VCaP (cell line): Measurements from ENCODE around the gene SLC5A1.
"Not testable (repeated sequence)": the region's sequence is repeated elsewhere in the genome, so short reads cannot be mapped to it uniquely, and the experiment has no call there.

Source experiments
- H3K27ac ChIP-seq: fragments of 450-650 bp; 2 replicates; pipeline ENCODE4 v1.5.1; 2017
- TF ChIP-seq, protein P1 (sequence below): fragments of 450-650 bp; conservative IDR thresholded peaks from 2 replicates; pipeline ENCODE4 v1.5.1; 2017; ENCODE audit warnings: mild to moderate bottlenecking, moderate library complexity

The SLC5A1 gene

DNA sequence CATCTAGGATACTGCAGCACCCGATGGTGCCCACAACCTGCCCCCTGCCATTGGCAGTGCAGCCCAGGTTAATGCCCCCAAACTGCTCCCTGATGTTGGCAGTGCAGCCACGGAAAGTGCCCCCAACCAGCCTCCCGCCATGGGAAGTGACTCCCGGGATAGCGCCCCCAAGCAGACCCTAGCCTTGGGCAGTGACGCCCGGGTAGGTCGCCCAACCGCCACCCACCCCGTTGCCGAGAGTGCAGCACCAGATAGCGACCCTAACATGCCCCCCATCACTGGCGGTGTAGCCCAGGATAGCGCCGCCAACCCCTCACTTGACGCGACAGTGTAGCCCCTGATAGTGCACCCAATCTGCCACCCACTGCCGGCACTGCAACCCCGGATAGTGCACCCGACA lies 77.5 kb downstream of the SLC5A1 start:
- no peak overlapping the region for H3K27ac ChIP-seq
- TF ChIP-seq, protein P1, sequence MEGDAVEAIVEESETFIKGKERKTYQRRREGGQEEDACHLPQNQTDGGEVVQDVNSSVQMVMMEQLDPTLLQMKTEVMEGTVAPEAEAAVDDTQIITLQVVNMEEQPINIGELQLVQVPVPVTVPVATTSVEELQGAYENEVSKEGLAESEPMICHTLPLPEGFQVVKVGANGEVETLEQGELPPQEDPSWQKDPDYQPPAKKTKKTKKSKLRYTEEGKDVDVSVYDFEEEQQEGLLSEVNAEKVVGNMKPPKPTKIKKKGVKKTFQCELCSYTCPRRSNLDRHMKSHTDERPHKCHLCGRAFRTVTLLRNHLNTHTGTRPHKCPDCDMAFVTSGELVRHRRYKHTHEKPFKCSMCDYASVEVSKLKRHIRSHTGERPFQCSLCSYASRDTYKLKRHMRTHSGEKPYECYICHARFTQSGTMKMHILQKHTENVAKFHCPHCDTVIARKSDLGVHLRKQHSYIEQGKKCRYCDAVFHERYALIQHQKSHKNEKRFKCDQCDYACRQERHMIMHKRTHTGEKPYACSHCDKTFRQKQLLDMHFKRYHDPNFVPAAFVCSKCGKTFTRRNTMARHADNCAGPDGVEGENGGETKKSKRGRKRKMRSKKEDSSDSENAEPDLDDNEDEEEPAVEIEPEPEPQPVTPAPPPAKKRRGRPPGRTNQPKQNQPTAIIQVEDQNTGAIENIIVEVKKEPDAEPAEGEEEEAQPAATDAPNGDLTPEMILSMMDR, result no peak

DNA sequence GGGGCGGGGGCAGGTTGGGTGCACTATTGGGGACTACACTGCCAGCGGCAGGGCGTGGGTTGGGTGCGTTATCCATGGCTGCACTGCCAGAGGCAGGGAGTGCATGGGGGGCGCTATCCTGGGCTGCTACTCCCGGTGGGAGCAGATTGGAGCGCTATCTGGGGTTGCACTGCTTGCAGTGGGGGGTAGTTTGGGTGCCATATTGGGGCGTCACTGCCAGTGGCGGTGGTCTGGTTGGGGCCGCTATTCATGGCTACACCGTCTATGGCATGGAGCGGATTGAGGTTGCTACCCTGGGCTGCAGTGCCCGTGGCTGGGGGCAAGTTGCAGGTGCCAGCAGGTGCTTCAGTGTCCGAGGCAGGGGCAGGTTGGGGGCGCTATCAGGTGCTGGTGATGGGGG lies 79.8 kb downstream of the SLC5A1 start:
- TF ChIP-seq, protein P1, result no peak
- peak overlapping the region; percentile 24; the same call in 1 of the 2 replicates for H3K27ac ChIP-seq

DNA sequence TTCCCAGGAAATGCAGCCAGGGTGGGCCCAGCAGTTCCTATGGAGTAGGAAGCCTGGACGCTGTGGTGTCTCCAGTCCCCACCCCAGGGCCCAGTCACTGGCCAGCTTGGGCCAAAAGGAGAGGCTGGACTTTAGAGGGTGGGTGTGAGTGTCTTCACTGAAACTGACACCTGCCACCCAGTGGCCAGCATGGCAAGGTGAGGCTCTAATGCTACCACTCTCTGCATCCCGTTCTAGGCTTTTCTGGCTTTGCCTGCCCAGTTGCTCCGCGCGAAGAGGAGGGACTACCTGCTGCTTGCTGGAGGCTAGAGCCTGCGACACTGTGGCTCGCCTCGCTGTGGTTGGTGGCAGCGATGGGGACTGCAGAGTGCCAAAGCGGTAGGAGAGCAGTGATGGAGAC lies 80.6 kb downstream of the SLC5A1 start:
- TF ChIP-seq, protein P1, result peak; percentile 73
- peak overlapping the region; percentile 24; the same call in 1 of the 2 replicates for H3K27ac ChIP-seq

DNA sequence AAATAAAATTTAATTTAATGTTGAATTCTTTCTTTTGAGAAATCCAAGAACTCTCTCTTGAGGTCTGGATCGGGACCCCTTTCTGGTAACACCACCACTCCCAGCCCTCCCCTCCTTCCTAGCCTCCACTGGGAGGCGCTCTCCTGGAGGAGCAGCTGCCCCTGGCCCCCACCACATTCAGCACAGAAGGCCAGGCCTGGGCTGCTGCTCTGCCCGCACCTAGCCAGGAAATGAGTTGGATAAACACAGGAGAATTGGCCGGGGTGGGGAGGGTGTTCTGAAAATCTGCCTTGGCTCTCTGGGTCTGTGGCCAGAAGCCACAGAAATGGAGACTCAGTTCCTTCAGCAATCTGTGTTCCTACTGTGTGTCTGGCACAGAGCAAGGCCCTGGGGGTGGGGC lies 84.8 kb downstream of the SLC5A1 start:
- TF ChIP-seq, protein P1, result no peak
- H3K27ac ChIP-seq, result peak overlapping the region; percentile 18; the same call in 1 of the 2 replicates

DNA sequence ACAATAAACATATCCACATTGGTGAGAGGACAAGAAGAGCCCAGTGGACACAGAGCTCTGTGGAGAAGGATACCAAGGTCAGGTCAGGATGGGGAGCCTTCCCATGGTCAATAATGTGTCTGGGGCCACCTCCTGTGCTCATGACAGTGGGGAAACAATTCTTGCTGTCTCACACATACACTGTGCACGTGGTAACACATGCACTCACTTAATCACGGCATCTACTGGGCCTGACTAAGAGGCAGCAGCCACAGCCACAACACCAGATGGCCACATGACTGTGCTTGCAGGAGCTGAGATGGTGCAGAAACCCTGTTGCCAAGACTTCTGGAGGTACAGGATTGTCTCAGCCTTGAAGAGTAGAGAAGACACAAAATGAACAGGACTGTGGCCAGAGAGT lies 87.4 kb downstream of the SLC5A1 start:
- no peak overlapping the region for H3K27ac ChIP-seq
- TF ChIP-seq, protein P1, result no peak

DNA sequence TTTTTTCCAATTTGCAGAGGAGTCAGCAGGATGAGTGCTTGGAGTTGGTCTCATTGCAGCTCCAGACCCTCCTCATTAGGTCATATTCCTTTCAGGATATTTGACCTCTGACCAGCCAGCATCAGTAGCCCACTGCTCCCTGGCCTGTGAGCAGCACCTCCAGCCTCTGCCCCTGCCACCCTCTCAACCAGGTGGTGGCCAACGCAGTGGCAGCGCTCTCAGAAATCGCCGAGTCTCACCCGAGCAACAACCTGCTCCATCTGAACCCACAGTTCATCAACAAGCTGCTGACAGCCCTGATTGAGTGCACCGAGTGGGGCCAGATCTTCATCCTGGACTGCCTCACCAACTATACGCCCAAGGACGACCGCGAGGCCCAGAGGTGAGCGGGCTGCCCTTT lies 89.1 kb downstream of the SLC5A1 start:
- TF ChIP-seq, protein P1, result no peak
- H3K27ac ChIP-seq, result no peak overlapping the region

DNA sequence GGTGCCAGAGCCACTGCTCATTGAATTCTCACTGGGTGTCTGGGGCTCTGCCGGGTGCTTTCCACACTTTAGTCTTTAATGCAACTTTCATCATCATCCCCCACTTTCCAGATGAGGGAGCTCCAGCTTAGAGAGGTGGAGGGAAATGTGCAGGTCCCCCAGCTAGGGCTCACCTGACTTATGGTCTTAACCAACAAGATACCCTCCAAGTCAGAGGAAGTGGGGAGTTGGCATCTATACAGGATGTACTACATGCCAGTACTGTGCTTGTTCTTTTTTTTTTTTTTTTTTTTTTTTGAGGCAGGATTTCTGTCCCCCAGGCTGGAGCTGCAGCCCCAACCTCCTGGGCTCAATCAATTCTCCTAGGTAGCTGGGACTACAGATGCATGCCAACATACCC lies 89.7 kb downstream of the SLC5A1 start:
- H3K27ac ChIP-seq, result no peak overlapping the region
- TF ChIP-seq, protein P1, result no peak

DNA sequence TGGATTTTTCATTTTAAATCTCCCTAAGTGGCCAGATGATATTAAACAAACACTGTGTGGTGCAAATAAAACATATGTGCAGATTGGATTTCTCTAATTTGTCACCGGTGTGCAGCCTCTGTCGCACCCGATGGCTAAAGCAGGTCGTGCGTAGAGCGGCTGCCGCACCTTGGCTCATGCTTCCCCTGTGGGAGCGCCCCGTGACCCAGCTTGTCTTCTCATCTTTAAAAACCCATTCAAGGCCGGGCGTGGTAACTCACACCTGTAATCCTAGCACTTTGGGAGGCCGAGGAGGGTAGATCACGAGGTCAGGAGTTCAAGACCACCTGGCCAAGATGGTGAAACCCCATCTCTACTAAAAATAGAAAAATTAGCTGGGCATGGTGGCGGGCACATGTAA lies 91.7 kb downstream of the SLC5A1 start:
- H3K27ac ChIP-seq, result peak overlapping the region; percentile 61

DNA sequence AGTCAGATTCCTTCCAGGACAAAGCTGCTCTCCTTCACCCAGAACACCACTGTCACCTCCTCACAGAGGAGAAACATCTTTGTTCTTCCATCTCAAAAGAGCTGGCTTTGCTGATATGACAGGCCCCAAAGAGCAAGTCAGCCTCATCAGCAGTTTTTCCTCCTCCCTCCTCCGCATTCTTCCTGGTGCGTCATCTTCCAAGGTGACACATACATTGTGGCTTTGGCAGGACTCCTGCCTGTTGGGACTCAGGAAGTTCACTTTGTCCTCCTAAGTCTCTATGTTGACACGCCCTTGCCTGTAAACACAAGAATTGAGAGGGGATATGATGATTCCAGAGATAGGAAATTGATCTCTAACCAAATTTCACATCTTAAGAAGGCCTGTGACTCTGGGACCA lies 92.9 kb downstream of the SLC5A1 start:
- H3K27ac ChIP-seq, result peak overlapping the region; percentile 61

DNA sequence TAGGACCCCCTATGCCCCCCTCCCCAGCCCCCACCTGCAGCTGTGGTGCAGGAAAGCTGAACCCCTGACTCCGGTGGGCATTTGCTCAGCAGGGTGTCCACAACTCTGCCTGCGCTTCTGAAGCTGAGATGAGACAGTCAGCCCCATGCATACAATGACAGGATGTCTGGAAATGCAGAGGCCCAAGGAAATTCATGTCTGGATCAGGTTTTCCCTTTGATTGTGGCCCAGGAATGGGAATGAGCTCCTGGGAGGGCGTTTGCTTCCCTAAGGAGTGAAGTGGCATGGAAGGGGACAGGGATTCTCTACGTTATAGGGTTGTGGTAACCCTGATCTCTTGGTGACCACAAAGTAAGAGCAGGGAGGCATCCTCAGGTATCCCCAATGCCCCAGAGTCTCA lies 93.8 kb downstream of the SLC5A1 start:
- H3K27ac ChIP-seq, result not testable (repeated sequence)

DNA sequence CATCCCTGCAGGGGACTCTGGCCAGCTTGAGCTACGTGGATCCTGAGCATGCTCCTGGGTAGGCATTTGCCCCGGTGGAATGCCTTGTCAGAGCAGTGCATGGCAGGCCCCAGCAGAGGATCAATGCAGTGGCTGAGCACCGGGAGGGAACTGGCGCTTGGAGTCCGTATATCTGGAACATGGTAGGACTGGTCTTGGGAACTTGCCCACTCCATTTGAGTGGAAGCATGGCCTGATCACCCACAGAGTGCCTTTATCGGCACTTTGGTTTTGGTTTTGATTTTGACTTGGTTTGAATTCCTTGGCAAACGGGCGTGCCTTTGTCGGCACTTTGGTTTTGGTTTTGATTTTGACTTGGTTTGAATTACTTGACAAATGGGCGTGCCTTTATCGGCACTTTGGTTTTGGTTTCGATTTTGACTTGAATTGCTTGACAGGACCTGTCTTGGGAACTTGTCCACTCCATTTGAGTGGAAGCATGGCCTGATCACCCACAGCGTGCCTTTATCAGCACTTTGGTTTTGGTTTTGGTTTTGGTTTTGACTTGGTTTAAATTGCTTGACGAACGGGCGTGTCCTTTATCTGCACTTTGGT lies 94.8 kb downstream of the SLC5A1 start:
- H3K27ac ChIP-seq, result not testable (repeated sequence)

DNA sequence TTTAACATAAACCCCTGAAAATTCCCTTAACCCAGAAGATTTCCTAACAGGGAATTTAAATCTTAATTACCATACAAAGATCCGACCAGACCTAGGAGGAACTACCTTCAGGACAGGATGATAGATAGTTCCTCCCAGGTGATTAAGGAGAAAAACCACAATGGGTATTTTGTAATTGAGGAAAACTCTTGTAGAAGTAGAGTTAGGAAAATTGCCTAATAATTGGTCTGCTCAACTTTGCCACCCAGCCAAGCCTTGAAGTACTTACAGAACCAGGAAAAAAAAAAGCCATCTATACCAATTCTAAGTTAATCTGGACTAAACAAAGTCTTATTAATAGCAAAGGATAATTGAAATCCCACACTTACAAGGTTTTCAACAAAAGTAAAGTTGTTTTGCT lies 95.5 kb downstream of the SLC5A1 start:
- H3K27ac ChIP-seq, result not testable (repeated sequence)

DNA sequence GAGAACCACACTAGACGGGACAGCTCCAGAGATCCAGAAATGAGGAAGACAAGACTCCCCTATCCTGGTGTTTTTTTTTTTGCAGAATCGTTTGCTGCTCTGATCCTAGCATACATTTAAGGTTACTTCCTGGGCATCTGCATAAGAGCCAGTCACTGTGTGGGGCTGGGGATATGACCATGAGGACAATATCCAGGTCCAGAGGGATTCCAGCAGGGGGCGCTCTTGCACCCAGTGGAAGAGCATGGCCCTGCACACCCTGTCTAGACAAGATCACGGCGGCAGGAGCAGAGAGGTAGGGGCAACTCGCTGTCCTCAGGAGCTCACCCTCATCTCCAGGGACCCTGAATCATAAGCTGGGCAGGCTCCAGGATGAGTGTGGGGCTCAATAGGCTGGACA lies 97.6 kb downstream of the SLC5A1 start:
- H3K27ac ChIP-seq, result not testable (repeated sequence)
